NCI-H774 (cell line): Measurements from ENCODE around the gene RGS12.

Source experiments
- DNase-seq: peaks from one replicate; lab custom pipeline; 2025; lab: John Stamatoyannopoulos, UW

Gene RGS12

GRCh38 chr4:3253808-3254207 is 39.0 kb upstream of the RGS12 start:
- DNase-seq = no peak

- no peak for DNase-seq
Observed at GRCh38 chr4:3254302-3255131, 38.3 kb upstream of the RGS12 start.

GRCh38 chr4:3255611-3256186 is 37.1 kb upstream of the RGS12 start:
- no peak for DNase-seq

GRCh38 chr4:3256230-3257102 is 36.4 kb upstream of the RGS12 start:
- DNase-seq = no peak

GRCh38 chr4:3257103-3257555 is 35.7 kb upstream of the RGS12 start:
- DNase-seq = peak; percentile 80

- no peak for DNase-seq
Observed at GRCh38 chr4:3257556-3258482, 35.0 kb upstream of the RGS12 start.

GRCh38 chr4:3261411-3262207 is 31.2 kb upstream of the RGS12 start:
- no peak for DNase-seq

GRCh38 chr4:3262208-3263052 is 30.4 kb upstream of the RGS12 start:
- no peak for DNase-seq

- no peak for DNase-seq
Observed at GRCh38 chr4:3263053-3263875, 29.6 kb upstream of the RGS12 start.

- DNase-seq = no peak
Observed at GRCh38 chr4:3263876-3264193, 29.0 kb upstream of the RGS12 start.

GRCh38 chr4:3266076-3266475 is 26.7 kb upstream of the RGS12 start:
- no peak for DNase-seq

- DNase-seq = no peak
Observed at GRCh38 chr4:3267576-3268394, 25.0 kb upstream of the RGS12 start.

GRCh38 chr4:3268395-3269104 is 24.3 kb upstream of the RGS12 start:
- no peak for DNase-seq

GRCh38 chr4:3269105-3269927 is 23.5 kb upstream of the RGS12 start:
- DNase-seq = no peak

- DNase-seq = no peak
Observed at GRCh38 chr4:3269991-3270611, 22.7 kb upstream of the RGS12 start.

- no peak for DNase-seq
Observed at GRCh38 chr4:3271131-3271530, 21.7 kb upstream of the RGS12 start.
